ENCODE measurements around the gene ORM2.

- TF ChIP-seq POLR2A (IDR thresholded peaks at IDR 0.05) (no peak), CTCF (IDR thresholded peaks at IDR 0.05) (no peak)
These were observed 18.9 kb upstream of the ORM2 start for GRCh38 chr9:114310471-114311450.

Measured in Peyer's patch (tissue), 4 donors.